ENCODE data around the gene HELZ.

GRCh38 chr17:67078292-67078691 lies 166.7 kb downstream of the HELZ start:
- no peak for TF ChIP-seq YY1 (IDR thresholded peaks at IDR 0.05; ENCODE audit: insufficient read depth, insufficient read length)
- TF ChIP-seq SUZ12 (IDR thresholded peaks at IDR 0.05; ENCODE audit: extremely low read depth, insufficient read depth, insufficient read length) = no peak
- no peak for TF ChIP-seq ZNF274 (IDR thresholded peaks at IDR 0.05; ENCODE audit: low read depth, low read length)

All from NT2/D1 (cell line).